PC-3 (cell line): ENCODE measurements around the gene ZMIZ1.

Experiments used
- CTCF ChIP-seq: fragments of 300-600 bp; sonication (generic); conservative IDR thresholded peaks from 2 replicates; pipeline ENCODE4 v1.5.1; 2017; ENCODE audit warnings: antibody characterized with exemption, low read depth, mild to moderate bottlenecking, low read length
- EZH2 ChIP-seq: fragments of 300-600 bp; sonication (generic); IDR thresholded peaks from one replicate; pipeline ENCODE4 v1.6.1; 2017; ENCODE audit warnings: antibody characterized with exemption, mild to moderate bottlenecking, low read length; ENCODE audit not compliant: unreplicated experiment

- TF ChIP-seq CTCF (no peak), EZH2 (no peak)
These were observed 206.3 kb downstream of the ZMIZ1 start for GRCh38 chr10:79275105-79275430.
